Superior temporal gyrus (tissue), 1 donor: Measurements from ENCODE around the gene BIRC7.
"Not testable (repeated sequence)": the region's sequence is repeated elsewhere in the genome, so short reads cannot be mapped to it uniquely, and the experiment has no call there.

Source experiments
- DNase-seq: peaks from one replicate; pipeline ENCODE4 v3.0.0-alpha.2; 2016; ENCODE audit errors: extremely low spot score

The BIRC7 gene

GRCh38 chr20:63208346-63208909, 27.3 kb upstream of the BIRC7 start:
- DNase-seq: no peak

- no peak for DNase-seq
Measured at GRCh38 chr20:63210011-63210605, 25.6 kb upstream of the BIRC7 start.

- DNase-seq: no peak
Measured at GRCh38 chr20:63212393-63212730, 23.3 kb upstream of the BIRC7 start.

GRCh38 chr20:63212792-63213191, 22.9 kb upstream of the BIRC7 start:
- no peak for DNase-seq

GRCh38 chr20:63214514-63214913, 21.2 kb upstream of the BIRC7 start:
- no peak for DNase-seq

- DNase-seq: no peak
Measured at GRCh38 chr20:63215101-63216040, 20.3 kb upstream of the BIRC7 start.

GRCh38 chr20:63216041-63216848, 19.5 kb upstream of the BIRC7 start, which contains the start of gene YTHDF1:
YTHDF1 (minus strand) TSS chr20:63216131; CDS start chr20:63215892, 239 bp downstream.
- DNase-seq: peak; percentile 96

- DNase-seq: no peak
Measured at GRCh38 chr20:63216849-63217471, 18.7 kb upstream of the BIRC7 start.

GRCh38 chr20:63217706-63218105, 18.0 kb upstream of the BIRC7 start:
- no peak for DNase-seq

GRCh38 chr20:63218701-63219446, 16.8 kb upstream of the BIRC7 start:
- DNase-seq: no peak

- DNase-seq: no peak
Measured at GRCh38 chr20:63219447-63219821, 16.3 kb upstream of the BIRC7 start.

- no peak for DNase-seq
Measured at GRCh38 chr20:63219866-63220521, 15.7 kb upstream of the BIRC7 start.

GRCh38 chr20:63220696-63221399, 14.9 kb upstream of the BIRC7 start:
- no peak for DNase-seq

- not testable (repeated sequence) for DNase-seq
Measured at GRCh38 chr20:63221400-63222053, 14.2 kb upstream of the BIRC7 start.

- DNase-seq: no peak
Measured at GRCh38 chr20:63222541-63222940, 13.2 kb upstream of the BIRC7 start.

- DNase-seq: peak; percentile 71
Measured at GRCh38 chr20:63223121-63223825, 12.4 kb upstream of the BIRC7 start.

- no peak for DNase-seq
Measured at GRCh38 chr20:63223826-63224207, 11.9 kb upstream of the BIRC7 start.

- no peak for DNase-seq
Measured at GRCh38 chr20:63224412-63225081, 11.2 kb upstream of the BIRC7 start.
